GM18517 (cell line): ENCODE data around the gene PAAF1.

Experiments used
- ATAC-seq: cut with Tn5 transposase; IDR thresholded peaks from one replicate; pipeline ENCODE4 v1.9.1; 2021; ENCODE audit warnings: mild to moderate bottlenecking, moderate library complexity; ENCODE audit not compliant: unreplicated experiment

Gene PAAF1

DNA sequence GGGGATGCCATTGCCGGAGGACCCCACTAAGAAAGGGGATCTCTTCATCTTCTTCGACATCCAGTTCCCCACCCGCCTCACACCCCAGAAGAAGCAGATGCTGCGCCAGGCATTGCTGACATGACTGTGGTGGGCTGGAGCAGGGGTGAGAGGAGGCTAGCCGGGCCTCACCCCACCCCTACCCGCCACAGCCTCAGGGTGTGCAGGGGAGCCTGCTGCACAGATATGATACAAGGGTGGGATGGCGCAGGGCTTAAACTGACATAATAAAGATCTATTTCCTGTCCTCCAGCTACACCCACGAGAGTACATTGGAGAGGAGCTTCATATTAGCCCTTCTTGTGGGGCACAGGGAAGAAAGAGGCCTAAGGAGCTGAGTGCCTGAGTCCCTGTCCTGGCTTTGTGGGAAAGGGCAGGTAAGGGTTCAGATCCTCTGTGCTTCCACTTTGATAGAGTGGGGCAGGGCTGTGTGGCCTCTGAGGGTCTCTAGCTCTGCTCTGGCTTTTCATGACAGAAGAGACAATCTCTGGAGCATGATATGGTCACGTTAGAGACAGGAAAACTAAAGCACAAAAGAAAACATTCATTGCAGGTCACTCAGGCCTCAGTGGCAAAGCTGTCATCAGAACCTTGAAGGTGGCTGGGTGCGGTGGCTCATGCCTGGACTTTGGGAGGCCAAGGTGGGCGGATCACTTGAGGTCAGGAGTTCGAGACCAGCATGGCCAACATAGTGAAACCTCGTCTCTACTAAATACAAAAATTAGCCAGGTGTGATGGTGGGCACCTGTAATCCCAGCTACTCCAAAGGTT, 93.4 kb downstream of the PAAF1 start:
- no peak for ATAC-seq

DNA sequence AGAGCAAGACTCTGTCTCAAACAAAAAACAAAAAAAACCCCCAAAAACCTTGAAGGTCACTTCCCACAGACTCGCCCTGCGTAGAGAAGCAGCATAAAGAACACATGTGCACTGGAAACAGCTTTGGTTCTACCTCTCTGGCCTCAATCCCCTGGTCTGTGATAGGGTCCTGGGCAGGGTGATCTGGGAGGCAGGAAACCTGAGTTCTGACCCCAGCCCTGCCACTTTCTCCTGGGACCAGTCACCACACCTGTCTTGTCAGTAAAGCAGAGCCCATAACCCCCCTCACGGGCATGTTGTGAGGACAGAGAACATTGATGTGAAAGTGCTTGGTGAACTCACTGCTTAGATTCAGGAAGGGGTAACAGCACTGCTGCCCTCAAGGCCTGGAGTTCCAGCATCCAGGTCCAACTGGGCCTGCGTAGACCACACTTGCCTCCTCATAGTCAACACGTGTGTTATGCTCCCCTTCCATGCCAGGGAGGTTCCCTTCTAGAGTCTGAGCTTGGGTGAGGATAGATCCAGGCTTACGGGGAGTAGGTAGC, 94.4 kb downstream of the PAAF1 start:
- no peak for ATAC-seq

DNA sequence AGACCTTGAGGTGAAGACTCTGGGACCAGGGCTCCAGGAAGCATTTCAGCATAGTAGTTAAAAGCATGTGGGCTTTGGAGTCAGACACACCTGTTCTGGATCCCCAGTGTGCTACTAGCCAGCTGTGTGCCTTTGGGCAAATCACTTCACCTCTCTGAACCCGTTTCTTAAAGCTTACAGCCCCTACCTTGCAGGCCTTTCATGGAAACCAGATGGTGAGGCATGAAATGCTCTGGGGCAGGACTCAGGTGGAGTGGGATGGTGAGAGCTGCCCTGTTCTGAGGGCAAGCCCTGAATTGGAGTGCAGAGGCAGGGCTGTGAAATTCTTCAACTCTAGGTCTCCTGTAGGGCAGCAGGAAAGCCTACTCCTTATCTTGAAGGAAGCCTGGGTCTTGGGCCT, 95.4 kb downstream of the PAAF1 start:
- no peak for ATAC-seq

DNA sequence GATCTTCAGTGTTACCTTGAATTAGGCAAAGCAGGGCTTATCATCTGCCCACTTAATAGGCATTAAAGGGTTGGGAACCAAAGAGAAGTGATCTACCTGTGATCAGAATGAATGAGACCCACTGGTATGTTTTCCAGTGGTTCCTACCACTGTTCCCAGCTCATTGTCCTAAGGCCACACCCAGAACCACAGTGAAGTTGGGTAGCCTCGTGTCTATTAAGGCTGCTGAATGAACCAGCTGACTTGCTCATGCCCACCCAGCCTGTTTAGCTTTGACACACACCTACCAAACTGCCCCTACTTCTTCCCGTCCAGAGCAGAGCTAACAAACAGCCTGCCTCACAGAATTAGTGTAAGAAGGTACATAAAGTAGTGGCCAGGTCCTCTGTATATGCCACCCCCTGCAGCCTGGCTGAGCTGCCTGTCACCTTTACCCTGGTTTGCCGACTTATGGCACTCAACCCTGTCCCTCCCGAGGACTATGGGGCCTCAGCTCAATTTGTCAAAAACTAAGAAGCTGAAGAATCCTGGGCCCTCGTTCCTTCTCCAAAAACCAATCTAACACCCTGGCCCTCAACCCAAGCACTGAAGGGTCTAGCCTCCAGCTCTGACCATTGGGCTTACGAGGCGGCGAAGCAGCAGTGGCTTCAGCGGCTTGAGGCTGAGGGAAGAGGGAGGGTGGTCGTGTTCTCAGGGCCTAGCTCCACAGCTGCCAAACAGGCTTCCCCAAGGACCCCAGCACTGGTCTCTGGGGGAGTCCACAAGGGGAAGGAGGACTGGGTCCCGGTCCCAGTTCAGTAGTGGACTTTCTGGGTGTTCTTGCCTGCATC, 96.0 kb downstream of the PAAF1 start:
- no peak for ATAC-seq

DNA sequence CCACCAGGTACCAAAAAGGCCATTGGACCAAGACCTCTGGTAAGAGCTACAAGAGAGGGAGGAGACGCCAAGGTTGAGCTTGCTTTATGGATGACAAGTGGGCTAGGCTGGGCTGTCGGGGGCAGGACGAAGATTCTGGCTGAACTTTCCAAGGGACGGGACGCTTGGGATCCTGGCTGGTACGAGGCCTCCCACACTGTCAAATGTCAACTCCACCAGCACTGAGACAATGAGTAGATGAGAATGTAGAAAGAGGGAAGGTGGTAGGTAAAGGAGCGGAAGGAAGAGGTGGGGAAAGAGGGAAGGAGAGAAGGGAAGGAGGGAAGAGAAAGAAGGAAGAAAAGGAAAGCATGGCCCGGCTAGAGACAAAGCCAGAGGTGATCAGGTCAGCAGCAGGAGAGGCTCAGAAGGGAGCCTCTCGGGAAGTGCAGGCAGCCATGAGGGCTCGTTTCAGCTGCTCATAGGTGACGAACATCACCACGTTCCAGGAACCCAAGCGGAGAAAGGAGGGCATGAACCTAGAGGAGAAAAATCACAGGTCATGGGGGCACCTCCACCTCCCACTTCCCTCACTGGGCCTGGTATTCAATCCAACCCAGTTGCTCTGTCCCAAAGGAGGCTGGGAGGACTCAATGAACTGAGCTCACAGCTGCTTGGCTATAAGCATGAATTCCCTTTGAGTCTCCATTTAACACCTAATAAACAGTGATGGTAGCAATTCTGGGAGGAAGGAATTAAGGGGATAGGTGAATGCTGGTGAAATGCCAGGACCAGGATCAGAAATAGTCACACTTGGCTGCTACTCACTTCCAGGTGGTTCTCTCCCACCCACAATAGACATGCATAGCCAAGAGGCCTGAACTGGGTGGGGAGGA, 98.0 kb downstream of the PAAF1 start:
- ATAC-seq = no peak

DNA sequence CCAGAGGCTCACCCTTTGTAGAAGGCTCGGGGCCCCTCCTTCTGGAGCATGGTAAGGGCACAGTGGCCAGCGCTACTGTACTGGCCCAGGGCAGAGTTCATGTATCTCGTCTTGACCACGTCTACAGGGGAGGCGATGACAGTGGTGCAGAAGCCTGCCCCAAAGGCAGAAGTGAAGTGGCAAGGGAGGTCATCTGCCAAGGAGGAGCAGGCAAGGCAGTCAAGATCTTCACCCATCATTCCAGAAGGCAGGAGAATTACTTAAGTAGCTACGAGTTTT, 98.6 kb downstream of the PAAF1 start:
- ATAC-seq = no peak

DNA sequence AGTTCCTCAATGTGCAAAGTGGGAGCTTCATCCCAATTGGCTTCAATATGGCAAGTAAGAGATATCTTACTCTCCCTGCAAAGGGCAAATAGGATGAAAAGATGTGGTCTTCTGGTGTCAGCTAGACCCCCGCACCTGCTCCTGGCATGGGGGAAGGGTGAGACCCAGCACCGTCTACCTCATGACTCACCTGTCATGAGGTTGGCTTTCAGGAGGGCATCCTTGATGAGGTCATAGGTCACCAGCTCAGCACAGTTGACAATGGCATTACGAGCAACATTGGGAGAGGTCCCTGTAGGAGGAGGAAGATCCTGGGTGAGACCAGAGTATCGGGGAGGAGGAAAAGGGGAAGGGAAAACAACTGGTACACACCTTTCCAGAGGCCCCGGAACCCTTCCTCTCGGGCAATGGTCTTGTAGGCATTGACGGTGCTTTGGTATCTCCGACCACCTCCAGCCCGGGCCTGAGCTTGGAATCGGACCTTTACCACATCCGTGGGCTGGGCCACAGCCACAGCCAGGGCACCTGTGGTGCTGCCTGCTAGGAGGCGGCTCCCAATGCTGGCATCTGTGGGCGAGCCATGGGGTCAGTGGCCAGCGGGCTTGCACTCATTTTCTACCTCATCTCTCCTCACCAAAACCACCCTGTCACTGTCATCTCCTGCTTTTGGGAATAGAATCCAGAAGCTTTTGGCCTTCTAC, 99.8 kb downstream of the PAAF1 start:
- no peak for ATAC-seq

DNA sequence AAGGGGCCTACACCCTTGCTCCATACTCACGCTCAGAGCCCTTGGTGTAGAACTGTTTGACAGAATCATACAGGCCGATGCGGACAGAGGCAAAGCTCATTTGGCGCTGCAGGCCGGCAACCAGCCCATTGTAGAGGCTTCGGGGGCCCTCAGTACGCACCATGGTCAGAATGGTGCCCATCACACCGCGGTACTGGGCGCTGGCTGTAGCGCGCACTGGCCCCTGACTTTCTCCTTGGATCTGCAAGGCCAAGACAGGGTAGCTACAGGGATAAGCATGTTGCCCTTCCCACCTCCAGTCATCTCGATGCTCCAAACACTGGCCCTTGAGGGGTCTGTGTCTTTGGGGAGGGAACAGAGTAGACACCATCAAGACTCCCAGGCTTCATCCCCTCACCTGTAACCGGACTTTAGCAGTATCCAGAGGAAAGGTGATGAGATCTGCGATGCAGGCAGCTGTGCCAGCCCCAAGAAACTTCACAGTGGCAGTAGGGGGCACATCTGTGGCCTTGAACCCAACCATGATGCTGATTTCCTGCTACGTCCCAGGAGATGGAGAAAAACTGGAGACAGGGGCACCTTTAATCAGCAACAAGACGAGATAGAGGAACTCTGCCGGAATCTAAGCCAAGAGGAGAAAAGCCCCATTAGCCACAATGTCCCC, 101.2 kb downstream of the PAAF1 start:
- no peak for ATAC-seq

DNA sequence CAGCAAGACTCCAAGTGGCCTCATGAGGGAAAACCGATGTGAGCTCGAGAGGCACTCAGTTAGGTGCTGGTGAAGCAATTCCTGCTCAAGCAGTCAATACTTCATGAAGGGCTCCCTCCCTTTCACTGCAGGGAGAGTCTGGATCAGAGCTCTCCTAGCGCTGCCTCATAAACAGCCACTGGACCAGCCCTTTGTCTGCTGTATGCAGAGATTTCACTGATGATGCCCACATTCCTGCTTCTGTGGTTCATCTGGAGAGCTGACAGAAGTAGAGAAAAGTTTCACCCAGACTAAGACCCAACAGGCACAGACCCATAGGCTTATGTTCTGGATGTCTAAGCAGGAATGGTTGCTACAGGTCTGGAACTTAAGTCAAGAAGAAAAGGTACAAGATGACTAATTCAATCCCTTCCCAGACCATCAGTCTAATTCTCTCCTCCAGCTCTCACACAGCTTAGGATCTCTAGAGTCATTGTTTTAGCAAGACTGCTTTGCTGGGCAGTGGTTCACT, 101.8 kb downstream of the PAAF1 start:
- ATAC-seq = no peak

DNA sequence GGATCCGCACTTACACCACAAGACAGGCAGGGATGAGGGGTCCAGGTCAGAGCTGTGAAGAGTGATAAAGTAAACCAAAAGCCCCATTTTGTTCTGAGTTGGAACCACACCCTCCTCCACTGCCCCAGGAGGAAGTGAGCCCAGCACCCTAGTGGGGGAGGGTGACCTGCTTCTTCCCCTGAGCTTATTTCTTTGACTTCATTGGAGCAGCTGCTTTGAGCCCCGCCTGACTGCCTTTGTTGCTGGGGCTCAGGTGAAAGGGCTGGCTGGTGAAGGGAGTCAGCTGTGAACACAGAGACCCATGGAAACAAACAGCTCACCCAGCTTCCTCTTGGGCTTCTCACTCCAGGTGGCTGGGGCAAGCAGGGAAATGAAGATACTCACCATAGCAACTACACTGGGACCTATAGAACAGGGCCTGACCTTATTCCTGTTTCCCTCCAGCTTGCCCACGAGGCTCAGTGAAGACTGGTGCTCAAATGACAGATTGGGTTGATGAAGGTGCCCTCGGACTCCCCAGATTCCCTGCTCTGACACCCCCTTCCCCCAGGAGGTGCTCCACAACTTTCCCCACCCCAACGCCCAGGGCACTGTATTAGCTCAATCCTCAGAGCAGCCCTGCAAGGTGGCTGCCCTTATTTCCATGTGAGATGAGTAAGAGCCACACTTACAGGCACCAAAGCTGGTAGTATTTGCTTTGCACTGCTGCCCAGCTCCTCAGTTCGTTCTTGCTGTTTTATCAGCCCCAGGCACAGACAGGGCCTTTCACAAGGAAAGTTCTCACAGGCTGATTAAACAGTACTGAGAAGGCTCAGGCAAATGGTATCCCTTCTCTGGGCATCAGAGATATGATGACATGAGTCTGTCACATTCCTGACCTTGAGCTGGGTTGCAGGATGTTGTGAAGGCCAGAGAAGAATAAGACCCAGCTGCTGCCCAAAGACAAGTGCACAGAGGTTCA, 103.5 kb downstream of the PAAF1 start:
- ATAC-seq = peak; percentile 47
